H1 (cell line): ENCODE data around the gene NDUFAB1. TPM values are rescaled to one million over a fixed set of nuclear protein-coding genes. Genes with fewer than 3 reads are reported as not detected.

Source experiments
- CTCF ChIA-PET: fragments of 300-600 bp; sonication (Branson Sonifier 250); formaldehyde crosslinking; loops from one replicate; lab custom pipeline; 2021; ENCODE audit not compliant: partially characterized antibody; lab: Charles Lee
- POLR2A ChIA-PET: fragments of 300-600 bp; sonication (Branson Sonifier 250); formaldehyde crosslinking; loops from one replicate; lab custom pipeline; 2021; ENCODE audit warnings: inconsistent platforms; ENCODE audit not compliant: partially characterized antibody; lab: Charles Lee
- DNase-seq, 2 experiments: peaks; one replicate each; pipeline versions ENCODE4 v3.0.0 to v3.0.0-alpha.2; 2010 to 2022; ENCODE audit warnings: low spot score in 2 of 2, low read depth in 1 of 2, mixed read lengths in 1 of 2
- FAIRE-seq: peaks from 2 replicates; lab custom pipeline; 2011; peaks lifted over from hg19 to GRCh38; lab: Jason Lieb, UNC
- H2AFZ ChIP-seq: 2 replicates; pipeline ENCODE4 v1.8.1; 2012; ENCODE audit warnings: low read length, inconsistent platforms
- H2AK5ac ChIP-seq: 2 replicates; pipeline ENCODE4 v1.6.1; 2013; ENCODE audit warnings: low read depth, low read length
- H2BK120ac ChIP-seq: replicated peaks from 2 replicates; pipeline ENCODE3; 2013; ENCODE audit warnings: low read depth, low read length, inconsistent platforms
- H2BK12ac ChIP-seq: 2 replicates; pipeline ENCODE4 v1.6.1; 2013; ENCODE audit warnings: low read depth, low read length
- H2BK15ac ChIP-seq: 2 replicates; pipeline ENCODE4 v1.6.1; 2013; ENCODE audit warnings: low read length
- H2BK20ac ChIP-seq: 2 replicates; pipeline ENCODE4 v1.6.1; 2013; ENCODE audit warnings: low read length
- H2BK5ac ChIP-seq: 2 replicates; pipeline ENCODE4 v1.6.1; 2013; ENCODE audit warnings: low read depth, low read length
- H3K14ac ChIP-seq: 2 replicates; pipeline ENCODE4 v1.6.1; 2013; ENCODE audit warnings: inconsistent platforms; ENCODE audit not compliant: insufficient read length
- H3K18ac ChIP-seq: 2 replicates; pipeline ENCODE4 v1.6.1; 2013; ENCODE audit warnings: low read length; ENCODE audit errors: extremely low read depth
- H3K23ac ChIP-seq: 2 replicates; pipeline ENCODE4 v1.6.1; 2013; ENCODE audit warnings: inconsistent platforms; ENCODE audit not compliant: insufficient read length
- H3K23me2 ChIP-seq: 2 replicates; pipeline ENCODE4 v1.6.1; 2013; ENCODE audit warnings: low read depth, low read length
- H3K27ac ChIP-seq: 2 replicates; pipeline ENCODE4 v1.6.1; 2011; ENCODE audit warnings: low read depth, low read length, inconsistent platforms
- H3K27me3 ChIP-seq, 4 experiments: replicated peaks in 1 of 4; 1 replicate in 1 of 4; 2 replicates in 3 of 4; pipeline versions ENCODE4 v1.6.1 to v1.8.1; 2011 to 2013; ENCODE audit warnings: low read length in 3 of 4, mild to moderate bottlenecking in 3 of 4, inconsistent platforms in 2 of 4, mixed read lengths in 2 of 4, moderate library complexity in 1 of 4; ENCODE audit not compliant: control insufficient read depth in 3 of 4, insufficient read depth in 3 of 4; ENCODE audit errors: extremely low read depth in 1 of 4
- H3K36me3 ChIP-seq, 4 experiments: 2 replicates each; pipeline versions ENCODE4 v1.6.1 to v1.8.1; 2011 to 2013; ENCODE audit warnings: mild to moderate bottlenecking in 4 of 4, low read length in 3 of 4, moderate library complexity in 2 of 4, control low read depth in 1 of 4, inconsistent platforms in 1 of 4; ENCODE audit not compliant: insufficient read depth in 4 of 4, control insufficient read depth in 2 of 4
- H3K4ac ChIP-seq: replicated peaks from 2 replicates; pipeline ENCODE3; 2013; ENCODE audit warnings: low read length, low read depth, mixed read lengths, inconsistent platforms; ENCODE audit not compliant: insufficient read length
- H3K4me1 ChIP-seq, 4 experiments: replicated peaks in 1 of 4; 1 replicate in 1 of 4; 2 replicates in 3 of 4; pipeline versions ENCODE4 v1.6.1 to v1.8.1; 2011 to 2013; ENCODE audit warnings: low read length in 3 of 4, inconsistent platforms in 2 of 4, mixed read lengths in 1 of 4; ENCODE audit not compliant: insufficient read depth in 4 of 4, control insufficient read depth in 3 of 4
- H3K4me2 ChIP-seq, 2 experiments: 2 replicates each; pipeline versions ENCODE4 v1.6.1 to v1.8.1; 2011 to 2013; ENCODE audit warnings: low read depth in 2 of 2, low read length in 2 of 2, control low read depth in 1 of 2, inconsistent platforms in 1 of 2, mild to moderate bottlenecking in 1 of 2; ENCODE audit not compliant: insufficient read depth in 1 of 2
- H3K4me3 ChIP-seq, 4 experiments: fragments of 200-600, 300-600 bp in 1 of 4; sonication (generic), shearing (Covaris generic), sonication (Bioruptor Twin) in 1 of 4; 2 replicates each; pipeline versions ENCODE4 v1.5.1 to v1.8.1; 2011 to 2016; ENCODE audit warnings: low read length in 4 of 4, low read depth in 3 of 4, control low read depth in 2 of 4, inconsistent platforms in 2 of 4, mild to moderate bottlenecking in 2 of 4, mixed read lengths in 1 of 4, moderate library complexity in 1 of 4; ENCODE audit not compliant: insufficient read depth in 2 of 4; ENCODE audit errors: extremely low read depth in 1 of 4
- H3K56ac ChIP-seq: replicated peaks from 2 replicates; pipeline ENCODE3; 2013; ENCODE audit warnings: low read depth, mild to moderate bottlenecking, mixed read lengths, low read length, inconsistent platforms; ENCODE audit not compliant: insufficient read length
- H3K79me1 ChIP-seq: 2 replicates; pipeline ENCODE4 v1.6.1; 2013; ENCODE audit warnings: low read depth, low read length, control low read depth
- H3K79me2 ChIP-seq, 2 experiments: 2 replicates each; pipeline versions ENCODE4 v1.6.1 to v1.8.1; 2012 to 2013; ENCODE audit warnings: low read length in 2 of 2, mild to moderate bottlenecking in 2 of 2, inconsistent platforms in 1 of 2; ENCODE audit not compliant: insufficient read depth in 2 of 2, control insufficient read depth in 1 of 2
- H3K9ac ChIP-seq, 4 experiments: replicated peaks in 1 of 4; 1 replicate in 1 of 4; 2 replicates in 3 of 4; pipeline versions ENCODE4 v1.6.1 to v1.8.1; 2011 to 2013; ENCODE audit warnings: low read depth in 3 of 4, low read length in 3 of 4, control low read depth in 2 of 4, mild to moderate bottlenecking in 2 of 4, moderate library complexity in 2 of 4, inconsistent platforms in 1 of 4; ENCODE audit errors: extremely low read depth in 1 of 4
- H3K9me3 ChIP-seq, 2 experiments: 2 replicates each; pipeline versions ENCODE4 v1.6.1 to v1.8.1; 2012 to 2013; ENCODE audit warnings: mild to moderate bottlenecking in 2 of 2, moderate library complexity in 2 of 2, control low read depth in 1 of 2, inconsistent platforms in 1 of 2, low read depth in 1 of 2, low read length in 1 of 2, mixed read lengths in 1 of 2; ENCODE audit not compliant: insufficient read depth in 2 of 2
- H4K20me1 ChIP-seq, 2 experiments: replicated peaks in 1 of 2; 2 replicates each; pipeline versions ENCODE3 to v1.8.1; 2011 to 2013; ENCODE audit warnings: inconsistent platforms in 2 of 2, low read length in 2 of 2, mild to moderate bottlenecking in 1 of 2; ENCODE audit not compliant: insufficient read depth in 2 of 2, control insufficient read depth in 1 of 2
- H4K5ac ChIP-seq: 2 replicates; pipeline ENCODE4 v1.6.1; 2013; ENCODE audit warnings: low read length, low read depth, mixed read lengths, inconsistent platforms; ENCODE audit not compliant: insufficient read length
- H4K8ac ChIP-seq: 2 replicates; pipeline ENCODE4 v1.8.0; 2013; ENCODE audit warnings: mild to moderate bottlenecking, moderate library complexity, low read length, inconsistent platforms; ENCODE audit not compliant: insufficient read depth; ENCODE audit errors: extremely low read depth
- H4K91ac ChIP-seq: replicated peaks from 2 replicates; pipeline ENCODE3; 2013; ENCODE audit warnings: low read length, mixed read lengths, inconsistent platforms; ENCODE audit not compliant: insufficient read length
- BCL11A ChIP-seq, 2 experiments: IDR thresholded peaks; one replicate each; pipeline ENCODE4 v1.6.1; 2011; ENCODE audit warnings: low read depth in 2 of 2, low read length in 2 of 2, mild to moderate bottlenecking in 2 of 2
- CHD1 ChIP-seq: IDR thresholded peaks from 2 replicates; pipeline ENCODE4 v1.6.1; 2012; ENCODE audit warnings: low read depth, low read length, improper control_type of control experiment
- EZH2 ChIP-seq: fragments of 200-600 bp; sonication (generic); IDR thresholded peaks from 2 replicates; pipeline ENCODE4 v1.7.1; 2012; ENCODE audit warnings: low read depth, mild to moderate bottlenecking, moderate library complexity, low read length, inconsistent platforms; ENCODE audit not compliant: severe bottlenecking
- JUN ChIP-seq: IDR thresholded peaks from 2 replicates; pipeline ENCODE4 v1.6.1; 2011; ENCODE audit warnings: low read depth, mild to moderate bottlenecking, improper control_type of control experiment, low read length
- KDM5A ChIP-seq: fragments of 200-600 bp; IDR thresholded peaks from 2 replicates; pipeline ENCODE4 v1.7.1; 2012; ENCODE audit warnings: mild to moderate bottlenecking, low read length, inconsistent platforms, mixed read lengths
- POLR2A ChIP-seq, 2 experiments: IDR thresholded peaks; 1 replicate in 1 of 2; 2 replicates in 1 of 2; pipeline ENCODE4 v1.6.1; 2011; ENCODE audit warnings: low read depth in 2 of 2, low read length in 2 of 2, mild to moderate bottlenecking in 2 of 2; ENCODE audit errors: control extremely low read depth in 1 of 2
- POLR2AphosphoS5 ChIP-seq: IDR thresholded peaks from 2 replicates; pipeline ENCODE4 v1.6.1; 2011; ENCODE audit warnings: low read depth, low read length
- RFX5 ChIP-seq: IDR thresholded peaks from 2 replicates; pipeline ENCODE4 v1.6.1; 2011; ENCODE audit warnings: low read depth, low read length, improper control_type of control experiment, borderline replicate concordance
- TAF1 ChIP-seq: IDR thresholded peaks from 2 replicates; pipeline ENCODE4 v1.6.1; 2011; ENCODE audit warnings: mild to moderate bottlenecking, low read depth, low read length
- TAF7 ChIP-seq: optimal IDR thresholded peaks from 2 replicates; pipeline ENCODE3; 2011; ENCODE audit warnings: low read depth, mild to moderate bottlenecking, inconsistent platforms, low read length, moderate library complexity, borderline replicate concordance
- YY1 ChIP-seq: IDR thresholded peaks from 2 replicates; pipeline ENCODE4 v1.6.1; 2011; ENCODE audit warnings: low read depth, mild to moderate bottlenecking, low read length
- polyA plus RNA-seq, 7 experiments: library from polyadenylated mRNA; depleted of rRNA in 3 of 7; stranded (reverse) in 5 of 7; unstranded in 2 of 7; fragments of >200 nt in 5 of 7; fragments of 200-250 nt in 2 of 7; gene quantifications; 1 replicate in 5 of 7; 2 replicates in 1 of 7; 4 replicates in 1 of 7; pipeline versions ENCODE4 v1.2.1 to v1.2.3, GENCODE V29; 2011 to 2013; ENCODE audit warnings: missing spikeins in 2 of 7, mixed read lengths in 2 of 7
- total RNA-seq: library from RNA; stranded (reverse); fragmentation: NEBNext Ultra II Directional; extraction: Animal tissue kit (Norgen Biotek cat#: 25700); gene quantifications from 2 replicates; pipeline ENCODE4 v1.2.1, GENCODE V29; 2021
- TF ChIP-seq, protein P1 (sequence below): IDR thresholded peaks from 2 replicates; pipeline ENCODE4 v1.6.1; 2012; ENCODE audit warnings: inconsistent platforms
- TF ChIP-seq, protein P2 (sequence below): IDR thresholded peaks from 2 replicates; pipeline ENCODE4 v1.6.1; 2012; ENCODE audit warnings: inconsistent platforms
- TF ChIP-seq, protein P3 (sequence below): IDR thresholded peaks from 2 replicates; pipeline ENCODE4 v1.6.1; 2011; ENCODE audit warnings: low read depth, mild to moderate bottlenecking, low read length; ENCODE audit not compliant: insufficient read depth

Gene NDUFAB1
- total and polyA plus RNA-seq, 2 of the 8 experiments (the other 6 are each of a cell fraction or from before 2014, with no cell fraction given), result 135 to 294 TPM

DNA sequence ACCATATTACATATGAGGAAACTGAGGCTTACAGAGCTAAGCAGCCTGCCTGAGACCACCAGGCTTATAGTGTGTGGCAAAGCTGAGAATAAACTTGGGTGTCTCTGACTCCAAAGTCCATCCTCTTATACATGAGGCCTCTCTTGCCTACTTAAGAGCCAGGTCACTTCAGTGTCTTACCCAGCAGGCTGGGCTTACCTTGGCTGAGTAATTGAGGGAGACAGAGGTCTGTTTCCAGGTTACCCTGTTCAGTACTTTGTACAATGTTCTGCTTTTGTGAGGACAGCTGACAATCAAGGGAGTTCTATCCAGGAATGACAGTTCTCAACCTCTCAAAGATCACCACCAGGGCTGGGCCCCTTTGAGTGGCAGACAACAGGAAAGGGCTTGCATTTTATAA lies 14.4 kb downstream of the NDUFAB1 start:
- Histone ChIP-seq H3K4ac (no peak overlapping the region), H4K5ac (no peak overlapping the region), H3K79me2 (no peaks in the 10 kb centered on the region), H3K23me2 (no peaks in the 10 kb centered on the region), H2AFZ (no peak overlapping the region), H3K14ac (no peak overlapping the region), H3K9ac (no peak overlapping the region), H3K18ac (no peak overlapping the region), H3K27ac (no peak overlapping the region)
- ChIA-PET CTCF (interaction anchor here (0.7 to 1.1 kb wide), 3 partner anchors 15 to 149 kb away, joined by 3 read pairs; no protein-coding TSS in a partner anchor), POLR2A (interaction anchor here (1.1 to 2.5 kb wide), 4 partner anchors 12 to 72 kb away, joined by 3 to 7 read pairs (median 6); partner anchors contain the start of genes DCTN5 and PALB2)
- no peak for TF ChIP-seq RFX5
- no peak for TF ChIP-seq POLR2A (IDR thresholded peaks at IDR 0.05; ENCODE audit: control extremely low read depth in 1 of 2, low read depth in 2 of 2, low read length in 2 of 2)
- no peak for TF ChIP-seq BCL11A (IDR thresholded peaks at IDR 0.05; ENCODE audit: low read depth in 2 of 2, low read length in 2 of 2)
- no peak for TF ChIP-seq CHD1
- TF ChIP-seq, protein P1, sequence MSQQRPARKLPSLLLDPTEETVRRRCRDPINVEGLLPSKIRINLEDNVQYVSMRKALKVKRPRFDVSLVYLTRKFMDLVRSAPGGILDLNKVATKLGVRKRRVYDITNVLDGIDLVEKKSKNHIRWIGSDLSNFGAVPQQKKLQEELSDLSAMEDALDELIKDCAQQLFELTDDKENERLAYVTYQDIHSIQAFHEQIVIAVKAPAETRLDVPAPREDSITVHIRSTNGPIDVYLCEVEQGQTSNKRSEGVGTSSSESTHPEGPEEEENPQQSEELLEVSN, result no peak
- no peak for TF ChIP-seq TAF7
- TF ChIP-seq YY1, result no peak
- no peak for TF ChIP-seq EZH2
- no peak for TF ChIP-seq JUN
- TF ChIP-seq POLR2AphosphoS5, result no peak
- TF ChIP-seq TAF1, result no peak
- TF ChIP-seq, protein P2, sequence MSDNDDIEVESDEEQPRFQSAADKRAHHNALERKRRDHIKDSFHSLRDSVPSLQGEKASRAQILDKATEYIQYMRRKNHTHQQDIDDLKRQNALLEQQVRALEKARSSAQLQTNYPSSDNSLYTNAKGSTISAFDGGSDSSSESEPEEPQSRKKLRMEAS, result no peak
- TF ChIP-seq, protein P3, sequence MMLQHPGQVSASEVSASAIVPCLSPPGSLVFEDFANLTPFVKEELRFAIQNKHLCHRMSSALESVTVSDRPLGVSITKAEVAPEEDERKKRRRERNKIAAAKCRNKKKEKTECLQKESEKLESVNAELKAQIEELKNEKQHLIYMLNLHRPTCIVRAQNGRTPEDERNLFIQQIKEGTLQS, result no peak
- no peak for TF ChIP-seq KDM5A
- TF ChIP-seq, all 59 proteins: peak for 0
- H3K4me2 ChIP-seq, result no peak overlapping the region
- no peak overlapping the region for H2BK15ac ChIP-seq
- H4K8ac ChIP-seq, result no peak overlapping the region
- no peak overlapping the region for H2BK20ac ChIP-seq
- H2BK5ac ChIP-seq, result no peak overlapping the region
- H3K27me3 ChIP-seq, result no peaks in the 10 kb centered on the region
- no peak for DNase-seq
- peaks cover 15 to 50% (median 33%) of the 10 kb centered on the region in 4 experiments; a peak in 7 of 8 replicates for H3K36me3 ChIP-seq
- no peak overlapping the region for H2BK12ac ChIP-seq
- H3K4me1 ChIP-seq, result no peaks in the 10 kb centered on the region
- peaks cover 2 to 11% of the 10 kb centered on the region in 2 experiments for H4K20me1 ChIP-seq
- 0 out of 2 replicates have a peak, but pooled peaks cover 2% of the 10 kb centered on the region for H3K79me1 ChIP-seq
- FAIRE-seq, result no peak
- no peaks in the 10 kb centered on the region for H3K9me3 ChIP-seq
- H2AK5ac ChIP-seq, result no peak overlapping the region
- no peak overlapping the region for H2BK120ac ChIP-seq
- no peak overlapping the region for H4K91ac ChIP-seq
- no peak overlapping the region for H3K56ac ChIP-seq
- H3K23ac ChIP-seq, result no peak overlapping the region
- H3K4me3 ChIP-seq, result no peak overlapping the region
